AG09309 (cell line): ENCODE results near the gene PGM5.
A peak's percentile ranks its signal among the peaks of the same experiment; 100 is the strongest.
"Not testable (repeated sequence)": the region's sequence is repeated elsewhere in the genome, so short reads cannot be mapped to it uniquely, and the experiment has no call there.

ENCODE experiments used
- DNase-seq: peaks from one replicate; pipeline ENCODE4 v3.0.0-alpha.2; 2010; ENCODE audit warnings: low read depth
- H3K4me3 ChIP-seq: 2 replicates; pipeline ENCODE4 v1.5.1; 2011; ENCODE audit warnings: mild to moderate bottlenecking, low read depth, low read length, moderate library complexity; ENCODE audit not compliant: control insufficient read depth

Gene PGM5

DNA sequence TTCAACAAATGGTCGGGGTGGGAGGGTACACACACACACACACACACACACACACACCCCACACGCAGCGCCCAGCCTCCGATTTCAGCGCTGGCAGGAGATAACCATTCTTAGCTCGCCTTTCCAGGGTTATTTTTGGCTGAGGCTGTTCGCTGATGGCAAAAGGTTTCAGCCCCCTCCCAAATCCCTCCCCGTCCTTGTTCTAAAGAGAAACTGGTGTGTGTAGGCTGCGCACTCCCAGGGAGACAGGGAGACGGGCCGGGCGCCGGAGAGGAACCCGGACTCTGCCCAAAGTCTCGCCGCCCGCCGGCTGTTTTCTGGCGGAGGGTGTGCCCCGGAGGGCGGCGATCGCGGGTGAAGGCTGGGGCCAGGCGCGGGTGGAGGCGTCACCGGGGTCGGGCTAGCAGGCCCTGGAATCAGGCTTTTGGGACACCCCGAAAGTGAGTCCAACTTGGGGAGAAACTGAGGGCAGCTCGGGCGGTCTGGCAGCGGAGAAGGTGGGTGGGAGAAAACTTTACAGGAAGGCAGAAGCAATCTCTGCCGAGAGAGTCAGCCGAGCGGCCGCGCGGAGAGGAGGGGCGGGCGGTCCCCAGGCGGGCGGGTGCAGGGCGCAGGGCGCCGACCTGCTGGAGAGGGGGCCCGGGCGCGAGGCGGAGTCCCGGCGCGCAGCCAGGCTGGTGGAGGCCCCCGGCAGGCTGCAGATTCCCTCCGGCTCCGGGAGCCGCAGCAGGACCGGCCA lies at the start of gene PGM5:
TSS of gene PGM5 (plus strand) at position 232 of the 739 bp plus-strand sequence. CDS start 517 bp downstream, outside the sequence.
- DNase-seq = not testable (repeated sequence)
- H3K4me3 ChIP-seq = peak within 1 kb of the TSS; percentile 39

- DNase-seq, H3K4me3 ChIP-seq: not testable (repeated sequence)
These were observed 49.3 kb upstream of the PGM5 start for GRCh38 chr9:68307127-68307526.

DNA sequence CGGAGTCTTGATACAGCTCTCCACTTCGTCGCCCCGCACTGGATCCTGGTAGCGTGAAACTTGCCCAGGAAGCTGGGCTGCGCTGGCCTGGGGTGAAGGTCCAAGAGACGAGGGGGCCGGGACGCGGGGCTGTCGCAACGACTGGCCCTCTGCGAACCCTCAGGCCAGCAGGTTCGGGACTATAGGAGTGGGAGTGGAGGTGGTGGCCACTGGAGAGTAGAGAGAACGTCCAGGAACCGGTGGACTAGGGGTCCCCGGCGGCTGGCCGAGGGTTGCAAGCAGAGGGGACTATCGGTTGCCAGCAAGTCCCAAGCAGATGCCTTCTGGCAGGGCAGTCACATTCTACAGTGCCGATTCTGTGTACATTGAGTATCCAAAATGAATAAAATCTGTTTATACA lies 48.8 kb upstream of the PGM5 start:
- not testable (repeated sequence) for DNase-seq, H3K4me3 ChIP-seq

DNA sequence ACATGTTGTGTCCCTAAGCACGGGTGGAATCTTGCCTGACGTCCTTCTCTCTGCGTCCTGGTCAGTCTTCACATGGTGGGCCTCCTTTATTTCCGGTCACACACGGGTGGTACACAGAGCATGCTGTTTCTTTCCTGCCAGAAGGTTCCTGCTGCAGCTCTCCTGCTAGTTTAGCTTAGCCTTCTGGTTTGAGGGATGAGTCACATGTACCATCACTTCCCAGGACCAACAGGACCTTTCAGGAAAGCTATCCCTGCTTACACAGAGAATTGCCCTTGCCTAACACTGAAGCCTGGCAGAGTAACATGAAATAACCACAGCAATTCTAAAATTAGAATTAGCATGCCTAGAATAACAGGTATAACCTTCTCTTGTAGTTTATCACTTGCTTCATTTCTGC lies 45.2 kb upstream of the PGM5 start:
- H3K4me3 ChIP-seq, DNase-seq: not testable (repeated sequence)

DNA sequence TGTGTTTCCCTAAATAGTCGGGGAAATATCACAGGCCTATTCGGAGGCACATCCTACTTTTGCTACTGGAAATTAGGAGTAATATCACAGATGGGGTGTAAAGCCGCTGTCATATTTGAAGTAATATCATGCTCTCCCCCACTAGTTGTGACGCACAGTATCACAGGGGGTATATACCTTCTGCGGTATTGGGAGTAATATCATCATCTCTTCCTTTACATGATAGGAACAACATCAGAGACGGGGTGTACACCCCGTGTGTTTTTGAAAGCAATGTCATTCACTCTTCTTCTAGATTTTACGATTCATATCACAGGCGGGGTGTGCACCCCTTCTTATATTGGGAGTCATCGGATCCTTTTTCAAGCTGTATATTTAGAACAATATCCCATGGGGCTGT lies 38.2 kb upstream of the PGM5 start:
- not testable (repeated sequence) for DNase-seq, H3K4me3 ChIP-seq

- not testable (repeated sequence) for H3K4me3 ChIP-seq, DNase-seq
These were observed 32.7 kb upstream of the PGM5 start for GRCh38 chr9:68323749-68324148.

- not testable (repeated sequence) for DNase-seq, H3K4me3 ChIP-seq
These were observed 31.9 kb upstream of the PGM5 start for GRCh38 chr9:68324518-68324917.

DNA sequence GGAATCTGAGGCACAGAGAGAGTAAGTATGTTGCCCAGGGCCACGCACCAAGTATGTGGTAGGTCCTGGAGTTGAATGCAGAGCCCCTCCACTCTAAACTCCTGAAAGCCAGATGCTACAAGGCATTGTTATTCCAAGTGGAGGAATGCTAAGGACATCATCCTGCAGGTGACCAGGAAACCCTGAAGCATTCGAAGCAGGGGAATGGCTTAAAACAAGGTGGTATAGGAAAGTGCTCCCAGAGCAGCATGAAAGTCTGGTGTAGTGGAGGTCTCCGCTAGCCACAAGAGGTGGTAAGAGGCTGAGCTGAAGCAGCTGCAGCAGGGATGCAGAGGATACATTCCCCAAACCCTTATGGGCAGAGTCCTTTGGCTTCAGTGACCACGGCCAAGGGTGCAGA lies 27.3 kb upstream of the PGM5 start:
- not testable (repeated sequence) for DNase-seq, H3K4me3 ChIP-seq

GRCh38 chr9:68330531-68331173 lies 25.8 kb upstream of the PGM5 start:
- not testable (repeated sequence) for H3K4me3 ChIP-seq, DNase-seq

- not testable (repeated sequence) for H3K4me3 ChIP-seq, DNase-seq
These were observed 24.3 kb upstream of the PGM5 start for GRCh38 chr9:68332122-68332521.

- not testable (repeated sequence) for H3K4me3 ChIP-seq, DNase-seq
These were observed 20.5 kb upstream of the PGM5 start for GRCh38 chr9:68335935-68336334.

GRCh38 chr9:68336639-68337339 lies 19.6 kb upstream of the PGM5 start:
- DNase-seq, H3K4me3 ChIP-seq: not testable (repeated sequence)

DNA sequence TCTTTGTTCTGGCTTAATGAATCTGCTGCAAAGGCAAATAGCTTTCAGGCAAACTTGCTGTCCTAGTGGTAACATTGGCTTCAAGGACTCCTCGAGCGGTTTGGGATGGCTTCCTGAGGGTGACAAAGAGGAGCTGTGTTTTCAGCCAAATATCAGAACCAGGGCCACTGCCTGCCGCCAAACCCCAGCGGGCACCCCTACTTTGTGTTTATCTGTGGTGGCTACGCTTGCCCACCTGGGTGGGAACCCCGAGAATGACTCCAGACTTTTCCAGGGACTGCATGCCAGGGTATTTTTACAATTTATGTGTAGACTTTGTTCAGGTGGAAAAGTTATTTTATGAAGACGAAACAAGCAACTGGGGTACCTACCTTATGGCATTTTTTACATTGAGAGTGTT lies 18.4 kb upstream of the PGM5 start:
- not testable (repeated sequence) for H3K4me3 ChIP-seq, DNase-seq

DNA sequence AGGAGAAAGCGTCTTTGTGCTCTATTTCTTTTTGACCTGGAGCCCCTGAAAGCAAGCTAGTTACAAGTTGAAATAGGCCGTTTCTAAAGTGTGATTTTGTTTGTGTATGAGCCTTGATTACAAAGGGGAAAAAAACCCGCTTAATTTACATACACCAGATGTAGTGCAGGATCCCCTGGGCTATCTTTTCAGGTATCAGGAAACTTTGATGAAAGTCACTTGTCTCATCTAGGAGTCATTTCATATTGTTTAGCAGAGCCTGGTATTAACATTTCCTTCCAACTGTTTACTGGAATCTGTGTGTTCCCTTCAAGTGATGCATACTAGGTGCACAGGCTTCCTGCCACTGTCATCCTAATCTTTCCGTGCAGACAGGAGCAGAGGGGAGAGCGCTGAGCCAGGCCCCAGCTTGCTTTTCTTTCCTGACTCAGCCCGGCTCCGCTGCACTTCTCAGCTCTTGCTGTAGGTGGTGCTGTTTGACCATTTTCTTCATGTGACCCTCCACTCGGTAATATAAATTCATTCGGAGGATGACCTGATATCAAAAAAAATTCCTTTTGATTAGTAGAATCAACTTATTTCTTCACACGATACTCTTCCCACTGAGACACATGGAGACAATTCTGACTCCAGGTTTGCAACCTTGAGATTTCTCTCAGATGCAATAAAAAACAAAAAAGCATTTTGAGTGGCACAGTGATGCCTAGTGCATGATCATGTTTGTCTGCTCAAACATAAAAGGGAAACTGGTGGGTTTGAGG lies 14.0 kb upstream of the PGM5 start:
- DNase-seq = not testable (repeated sequence)

GRCh38 chr9:68343242-68343641 lies 13.2 kb upstream of the PGM5 start:
- H3K4me3 ChIP-seq = not testable (repeated sequence)

More for the DNA sequence above, 14.0 kb upstream of the PGM5 start:
- H3K4me3 ChIP-seq = not testable (repeated sequence)

DNA sequence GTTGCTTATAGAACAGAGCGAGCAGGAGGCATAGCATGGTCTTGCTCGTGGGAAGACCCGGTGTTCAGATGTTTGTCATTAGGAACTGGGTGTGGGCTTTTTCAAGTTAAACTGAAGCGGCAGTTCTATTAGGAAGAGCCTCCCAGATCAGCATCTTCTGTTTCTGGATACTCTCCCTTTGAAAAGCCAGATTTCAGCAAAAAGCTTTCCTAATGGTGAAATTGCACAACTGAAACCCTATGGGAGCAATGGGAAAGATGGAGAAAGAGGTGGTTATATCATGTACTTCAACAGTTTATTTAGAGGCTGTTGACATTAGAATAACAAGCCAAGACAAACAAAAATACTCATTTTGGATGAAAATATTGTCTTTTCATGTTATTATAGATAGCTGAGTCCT lies 12.4 kb upstream of the PGM5 start:
- not testable (repeated sequence) for H3K4me3 ChIP-seq, DNase-seq

More at GRCh38 chr9:68343242-68343641, 13.2 kb upstream of the PGM5 start:
- DNase-seq = not testable (repeated sequence)

- not testable (repeated sequence) for DNase-seq, H3K4me3 ChIP-seq
These were observed 4.7 kb upstream of the PGM5 start for GRCh38 chr9:68351689-68352088.

GRCh38 chr9:68355993-68356379 lies 425 bp upstream of the PGM5 start:
- DNase-seq, H3K4me3 ChIP-seq: not testable (repeated sequence)
